HepG2 (cell line): Measurements from ENCODE around the gene ACADS. TPM values are rescaled to one million over a fixed set of nuclear protein-coding genes. Genes with fewer than 3 reads are reported as not detected.

Source experiments
- ATAC-seq: fragments of 200-7000 bp; cut with Tn5 transposase; 3 replicates; pipeline ENCODE4 v1.9.1; 2020; ENCODE audit warnings: mild to moderate bottlenecking, moderate library complexity
- BruUV-seq: library from RNA; stranded (reverse); fragments of 400-500 nt; replicated peaks from 2 replicates; lab custom pipeline; 2021; lab: Mats Ljungman, UMichigan
- CTCF ChIA-PET: fragments of 300-600 bp; formaldehyde crosslinking; extraction: SDS; loops from one replicate; lab custom pipeline; 2021; ENCODE audit warnings: low total read pairs, inconsistent platforms, low intra/inter-chr PET ratio; lab: Yijun Ruan, JAX
- POLR2A ChIA-PET: fragments of 350-600 bp; sonication (Branson Sonifier 250); formaldehyde crosslinking; loops from one replicate; lab custom pipeline; 2020; ENCODE audit warnings: antibody characterized with exemption, inconsistent platforms; lab: Yijun Ruan, JAX
- DNase-seq: peaks from one replicate; pipeline ENCODE4 v3.0.0-alpha.2; 2015; ENCODE audit warnings: low spot score
- FAIRE-seq: peaks from 3 replicates; lab custom pipeline; 2011; peaks lifted over from hg19 to GRCh38; lab: Jason Lieb, UNC
- H2AFZ ChIP-seq: one replicate; pipeline ENCODE4 v1.6.1; 2011; ENCODE audit warnings: low read length, inconsistent platforms
- H3K27ac ChIP-seq: fragments of 300-600 bp; 3 replicates; pipeline ENCODE4 v1.8.0; 2011; ENCODE audit warnings: mixed run types, mild to moderate bottlenecking, mixed read lengths, low read length, inconsistent platforms; ENCODE audit not compliant: insufficient read depth; ENCODE audit errors: extremely low read length
- H3K27me3 ChIP-seq, 2 experiments: fragments of 200-600 bp in 1 of 2; 2 replicates in 1 of 2; 3 replicates in 1 of 2; pipeline versions ENCODE4 v1.6.0 to v1.8.0; 2011; ENCODE audit warnings: low read length in 2 of 2, mild to moderate bottlenecking in 2 of 2, moderate library complexity in 2 of 2, inconsistent platforms in 1 of 2; ENCODE audit not compliant: insufficient read depth in 2 of 2, control insufficient read depth in 1 of 2
- H3K36me3 ChIP-seq, 2 experiments: fragments of 200-600 bp in 1 of 2; replicated peaks in 1 of 2; 2 replicates in 1 of 2; 3 replicates in 1 of 2; pipeline versions ENCODE4 v1.5.1 to v1.8.0; 2011; ENCODE audit warnings: low read length in 2 of 2, inconsistent platforms in 1 of 2; ENCODE audit not compliant: insufficient read depth in 2 of 2, control insufficient read depth in 1 of 2
- H3K4me1 ChIP-seq: 2 replicates; pipeline ENCODE4 v1.5.1; 2012; ENCODE audit warnings: low read length, inconsistent platforms; ENCODE audit not compliant: insufficient read depth
- H3K4me2 ChIP-seq: 2 replicates; pipeline ENCODE4 v1.6.0; 2011; ENCODE audit warnings: low read depth, low read length, inconsistent platforms
- H3K4me3 ChIP-seq, 3 experiments: fragments of 200-600 bp in 1 of 3; sonication (generic), shearing (Covaris generic) in 1 of 3; replicated peaks in 1 of 3; 2 replicates each; pipeline ENCODE4 v1.5.1; 2011 to 2016; ENCODE audit warnings: low read length in 3 of 3, inconsistent platforms in 2 of 3, low read depth in 2 of 3, mild to moderate bottlenecking in 2 of 3, control low read depth in 1 of 3, mixed read lengths in 1 of 3; ENCODE audit not compliant: insufficient read depth in 1 of 3
- H3K79me2 ChIP-seq: one replicate; pipeline ENCODE4 v1.6.1; 2011; ENCODE audit warnings: low read length, inconsistent platforms; ENCODE audit not compliant: insufficient read depth
- H3K9ac ChIP-seq: 2 replicates; pipeline ENCODE4 v1.6.0; 2011; ENCODE audit warnings: mild to moderate bottlenecking, low read depth, low read length, inconsistent platforms; ENCODE audit not compliant: insufficient read depth
- H3K9me3 ChIP-seq: 2 replicates; pipeline ENCODE4 v1.5.1; 2012; ENCODE audit warnings: mild to moderate bottlenecking, low read length
- H4K20me1 ChIP-seq: 2 replicates; pipeline ENCODE4 v1.6.0; 2011; ENCODE audit warnings: inconsistent platforms, mild to moderate bottlenecking, low read length, moderate library complexity; ENCODE audit not compliant: insufficient read depth
- BCL3 ChIP-seq: sonication (generic); formaldehyde crosslinking; IDR thresholded peaks from 2 replicates; pipeline ENCODE4 v1.5.1; 2020; ENCODE audit warnings: mild to moderate bottlenecking, missing genetic modification reagents, moderate library complexity
- CCDC6 ChIP-seq: sonication (generic); formaldehyde crosslinking; IDR thresholded peaks from 2 replicates; pipeline ENCODE4 v1.8.1; 2022; ENCODE audit warnings: mild to moderate bottlenecking, missing genetic modification reagents, moderate library complexity
- KDM3A ChIP-seq: IDR thresholded peaks from 2 replicates; pipeline ENCODE4 v1.6.1; 2018; ENCODE audit warnings: low read depth, missing compliant biosample characterization
- MIXL1 ChIP-seq: IDR thresholded peaks from 2 replicates; pipeline ENCODE4 v1.6.1; 2016
- ZBTB40 ChIP-seq, 2 experiments: fragments of 450-650 bp in 1 of 2; sonication (generic) in 1 of 2; formaldehyde crosslinking in 1 of 2; IDR thresholded peaks; 2 replicates each; pipeline versions ENCODE4 v1.6.1 to v1.8.0; 2016 to 2022; ENCODE audit warnings: antibody characterized with exemption in 1 of 2, mild to moderate bottlenecking in 1 of 2, missing genetic modification reagents in 1 of 2
- ZNF614 ChIP-seq: IDR thresholded peaks from 2 replicates; pipeline ENCODE4 v1.6.1; 2018; ENCODE audit warnings: missing biosample characterization, missing genetic modification reagents, inconsistent platforms, borderline replicate concordance
- ZNF687 ChIP-seq: sonication (generic); formaldehyde crosslinking; IDR thresholded peaks from 2 replicates; pipeline ENCODE4 v1.5.1; 2020; ENCODE audit warnings: mild to moderate bottlenecking, missing genetic modification reagents, moderate library complexity
- WGBS: methylation state at CpG from one replicate; pipeline ENCODE4 v1.1.6; 2017; ENCODE audit warnings: low lambda C conversion rate; 5-methylcytosine and 5-hydroxymethylcytosine counted together
- in situ Hi-C: cut with HindIII; loops from 2 replicates; pipeline ENCODE4 v1.10.0; 2017; ENCODE audit warnings: low pct_unique_long_range_greater_than_20kb; ENCODE audit not compliant: extremely low pct_ligation_motif_present
- intact Hi-C: fragments of 100-400 bp; cut with micrococcal nuclease; formaldehyde crosslinking; loops from one replicate; pipeline ENCODE4 v1.10.0; 2022; ENCODE audit not compliant: unreplicated experiment
- polyA plus RNA-seq, 8 experiments: library from polyadenylated mRNA; depleted of rRNA in 3 of 8; stranded (reverse) in 7 of 8; unstranded in 1 of 8; fragments of >200 nt; fragmentation: Illumina TruSeq in 4 of 8; extraction: Trizol in 4 of 8; gene quantifications; 2 replicates each; pipeline versions ENCODE4 v1.2.1 to v1.2.3, GENCODE V29; 2011 to 2016; ENCODE audit warnings: low read depth in 4 of 8, missing spikeins in 1 of 8, mixed read lengths in 1 of 8; ENCODE audit not compliant: insufficient read depth in 1 of 8
- total RNA-seq, 5 experiments: library from RNA; depleted of rRNA; stranded (reverse); fragments of >200 nt; fragmentation: Illumina TruSeq; extraction: Trizol; gene quantifications; 2 replicates each; pipeline ENCODE4 v1.2.3, GENCODE V29; 2016; ENCODE audit warnings: low read depth in 1 of 5

The ACADS gene
- total and polyA plus RNA-seq, 2 of the 13 experiments (the other 11 are each of a cell fraction or from before 2014, with no cell fraction given) = 17.4 to 27.7 TPM

- TF ChIP-seq ZBTB40 (IDR thresholded peaks at IDR 0.05) = no peak
- TF ChIP-seq ZBTB40 (CRISPR knock-in tag; IDR thresholded peaks at IDR 0.05) = no peak
These were observed 34.6 kb upstream of the ACADS start (continued) for GRCh38 chr12:120690978-120691377.

GRCh38 chr12:120692524-120693033, 33.0 kb upstream of the ACADS start:
- CTCF ChIA-PET = no interaction called here
- peak; percentile 51 for ATAC-seq
- TF ChIP-seq MIXL1 (CRISPR knock-in tag) (peak; percentile 35; the same call in 1 of the 2 replicates), KDM3A (CRISPR knock-in tag) (no peak), ZNF614 (CRISPR knock-in tag) (0 out of 2 replicates have a peak, but pooled peaks have one; percentile 32), ZNF687 (CRISPR knock-in tag) (no peak), CCDC6 (CRISPR knock-in tag) (peak; percentile 30; the same call in 1 of the 2 replicates), BCL3 (CRISPR knock-in tag) (no peak)

More at GRCh38 chr12:120692524-120693033, 33.0 kb upstream of the ACADS start:
- Histone ChIP-seq H3K4me3 (peak overlapping the region in 1 of 3 experiments; percentile 15; a peak in 1 of 6 replicates), H4K20me1 (peaks cover 40% of the 10 kb centered on the region), H3K4me2 (peak overlapping the region; percentile 86), H3K27me3 (no peaks in the 10 kb centered on the region), H3K79me2 (peaks cover 76% of the 10 kb centered on the region), H3K9ac (no peak overlapping the region; the same call in 1 of the 2 replicates), H3K9me3 (no peaks in the 10 kb centered on the region), H2AFZ (no peak overlapping the region), H3K4me1 (peaks cover 54% of the 10 kb centered on the region), H3K27ac (peak overlapping the region; percentile 72), H3K36me3 (peaks cover 18 to 45% of the 10 kb centered on the region in 2 experiments)
- DNase-seq (peak; percentile 70), FAIRE-seq (peak; percentile 96)
- in situ Hi-C loops (no loop called here), intact Hi-C loops (no loop called here)
- 42% methylated on average over 11 of the region's 11 CpGs for WGBS
- no TSS peak for BruUV-seq
- POLR2A ChIA-PET = interaction anchor here (0.6 to 1.5 kb wide), 5 partner anchors 8 to 288 kb away, joined by 3 to 8 read pairs (median 4); partner anchors contain the start of gene UNC119B
